Measurements from ENCODE around the gene COBL.

COBL gene

GRCh38 chr7:51243631-51244030 is 73.0 kb downstream of the COBL start:
- H3K27me3 ChIP-seq (ENCODE audit: control insufficient read depth, insufficient read depth, low read length): no peaks in the 10 kb centered on the region
- H3K9ac ChIP-seq (ENCODE audit: low read length): no peak overlapping the region
- no peaks in the 10 kb centered on the region for H3K4me1 ChIP-seq (ENCODE audit: control insufficient read depth, low read depth, low read length)
- H3K4me3 ChIP-seq (ENCODE audit: low read length): no peak overlapping the region
- no peaks in the 10 kb centered on the region for H3K36me3 ChIP-seq (ENCODE audit: control insufficient read depth, low read depth, low read length)
- no peak overlapping the region for H3K27ac ChIP-seq (ENCODE audit: low read length)
- no peaks in the 10 kb centered on the region for H3K9me3 ChIP-seq (ENCODE audit: control insufficient read depth, low read depth, low read length)

- H3K9me3 ChIP-seq (ENCODE audit: control insufficient read depth, low read depth, low read length): no peaks in the 10 kb centered on the region
- H3K36me3 ChIP-seq (ENCODE audit: control insufficient read depth, low read depth, low read length): no peaks in the 10 kb centered on the region
- no peak overlapping the region for H3K27ac ChIP-seq (ENCODE audit: low read length)
- H3K9ac ChIP-seq (ENCODE audit: low read length): no peak overlapping the region
- H3K4me1 ChIP-seq (ENCODE audit: control insufficient read depth, low read depth, low read length): no peaks in the 10 kb centered on the region
- no peaks in the 10 kb centered on the region for H3K27me3 ChIP-seq (ENCODE audit: control insufficient read depth, insufficient read depth, low read length)
- H3K4me3 ChIP-seq (ENCODE audit: low read length): no peak overlapping the region
Observed at GRCh38 chr7:51242881-51243518, 73.6 kb downstream of the COBL start.

GRCh38 chr7:51242007-51242691 is 74.5 kb downstream of the COBL start:
- no peaks in the 10 kb centered on the region for H3K9me3 ChIP-seq (ENCODE audit: control insufficient read depth, low read depth, low read length)
- no peaks in the 10 kb centered on the region for H3K27me3 ChIP-seq (ENCODE audit: control insufficient read depth, insufficient read depth, low read length)
- no peaks in the 10 kb centered on the region for H3K36me3 ChIP-seq (ENCODE audit: control insufficient read depth, low read depth, low read length)

DNA sequence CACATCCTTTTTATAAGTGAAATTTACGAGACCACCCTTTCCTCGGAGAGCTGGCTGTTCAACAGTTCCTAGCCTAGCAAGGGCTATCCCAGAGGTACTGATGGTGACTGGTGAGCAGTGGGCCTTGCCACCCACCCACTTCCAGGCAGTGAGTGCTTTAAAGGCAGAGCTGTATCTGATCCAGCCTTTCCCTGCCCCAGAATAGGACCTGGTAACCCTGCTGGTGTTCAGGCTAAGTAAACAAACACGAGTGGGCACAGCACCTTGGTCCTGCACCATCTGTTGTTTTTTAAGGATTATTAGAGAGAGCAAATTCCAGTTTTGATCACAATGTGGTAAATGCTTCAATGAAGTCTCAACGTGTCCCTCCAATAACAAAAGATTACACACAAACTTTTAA is 75.7 kb downstream of the COBL start:
- Histone ChIP-seq H3K36me3 (ENCODE audit: control insufficient read depth, low read depth, low read length) (no peaks in the 10 kb centered on the region), H3K27ac (ENCODE audit: low read length) (no peak overlapping the region), H3K9ac (ENCODE audit: low read length) (no peak overlapping the region), H3K4me3 (ENCODE audit: low read length) (no peak overlapping the region), H3K9me3 (ENCODE audit: control insufficient read depth, low read depth, low read length) (no peaks in the 10 kb centered on the region), H3K4me1 (ENCODE audit: control insufficient read depth, low read depth, low read length) (peaks cover 6% of the 10 kb centered on the region), H3K27me3 (ENCODE audit: control insufficient read depth, insufficient read depth, low read length) (no peaks in the 10 kb centered on the region)

More at GRCh38 chr7:51242007-51242691, 74.5 kb downstream of the COBL start:
- H3K4me3 ChIP-seq (ENCODE audit: low read length): no peak overlapping the region
- no peaks in the 10 kb centered on the region for H3K4me1 ChIP-seq (ENCODE audit: control insufficient read depth, low read depth, low read length)
- H3K27ac ChIP-seq (ENCODE audit: low read length): no peak overlapping the region
- H3K9ac ChIP-seq (ENCODE audit: low read length): no peak overlapping the region

DNA sequence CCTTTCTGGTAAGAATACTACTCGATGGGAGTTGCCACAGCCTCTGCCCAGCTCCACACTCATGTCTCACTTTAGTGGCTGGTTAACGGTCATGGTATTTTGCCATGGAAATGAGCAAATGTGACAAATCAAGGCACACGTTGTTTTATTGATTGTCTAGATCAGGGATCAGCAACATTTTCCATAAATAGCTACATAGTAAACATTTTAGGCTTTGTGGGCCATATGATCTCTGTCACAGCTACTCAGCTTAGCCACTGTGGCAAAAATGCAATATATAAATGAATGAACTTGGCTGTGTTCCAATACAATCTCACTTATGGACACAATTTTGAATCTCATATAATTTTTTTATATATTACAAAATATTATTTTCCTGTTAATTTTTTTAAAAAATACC is 76.9 kb downstream of the COBL start:
- Histone ChIP-seq H3K4me1 (ENCODE audit: control insufficient read depth, low read depth, low read length) (peaks cover 9% of the 10 kb centered on the region), H3K27me3 (ENCODE audit: control insufficient read depth, insufficient read depth, low read length) (no peaks in the 10 kb centered on the region), H3K36me3 (ENCODE audit: control insufficient read depth, low read depth, low read length) (no peaks in the 10 kb centered on the region), H3K27ac (ENCODE audit: low read length) (no peak overlapping the region), H3K9ac (ENCODE audit: low read length) (no peak overlapping the region), H3K9me3 (ENCODE audit: control insufficient read depth, low read depth, low read length) (no peaks in the 10 kb centered on the region), H3K4me3 (ENCODE audit: low read length) (no peak overlapping the region)

- Histone ChIP-seq H3K27me3 (ENCODE audit: control insufficient read depth, insufficient read depth, low read length) (no peaks in the 10 kb centered on the region), H3K4me1 (ENCODE audit: control insufficient read depth, low read depth, low read length) (peaks cover 9% of the 10 kb centered on the region), H3K9me3 (ENCODE audit: control insufficient read depth, low read depth, low read length) (no peaks in the 10 kb centered on the region), H3K9ac (ENCODE audit: low read length) (no peak overlapping the region), H3K36me3 (ENCODE audit: control insufficient read depth, low read depth, low read length) (no peaks in the 10 kb centered on the region), H3K4me3 (ENCODE audit: low read length) (no peak overlapping the region), H3K27ac (ENCODE audit: low read length) (no peak overlapping the region)
Observed at GRCh38 chr7:51238981-51239495, 77.6 kb downstream of the COBL start.

DNA sequence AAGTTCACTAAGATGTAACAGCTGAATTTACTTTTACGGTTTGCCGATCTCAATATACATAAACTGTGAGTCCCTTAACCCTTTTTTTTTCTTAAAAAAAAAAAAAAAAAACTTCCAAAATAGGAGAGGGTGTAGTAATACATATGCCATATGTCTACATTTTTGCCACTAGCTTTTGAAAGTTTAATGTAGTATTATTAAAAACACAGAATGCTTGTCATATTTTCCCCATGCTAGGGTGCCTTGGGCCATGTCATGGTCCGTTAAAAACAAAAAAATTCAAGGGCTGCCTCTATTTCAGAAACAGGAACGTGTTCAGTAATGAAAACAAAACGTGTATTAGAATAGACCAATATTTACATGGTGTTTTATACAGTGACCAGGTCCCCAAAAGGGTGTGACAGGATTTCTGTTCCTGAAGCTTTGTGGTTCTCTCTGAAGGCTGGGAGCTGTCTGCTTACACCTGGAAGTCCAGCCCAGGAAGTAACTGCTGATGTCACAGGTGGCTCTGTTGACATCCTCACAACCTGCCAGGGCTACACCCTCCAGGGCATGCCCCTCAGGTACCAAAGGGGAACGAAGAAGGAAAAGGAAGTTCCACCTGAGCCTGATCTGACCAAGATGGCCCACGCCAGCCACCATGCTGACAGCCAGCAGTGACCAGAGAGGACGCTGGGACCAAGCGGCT is 79.0 kb downstream of the COBL start:
- Histone ChIP-seq H3K4me3 (ENCODE audit: low read length) (no peak overlapping the region), H3K27me3 (ENCODE audit: control insufficient read depth, insufficient read depth, low read length) (no peaks in the 10 kb centered on the region), H3K4me1 (ENCODE audit: control insufficient read depth, low read depth, low read length) (peaks cover 9% of the 10 kb centered on the region), H3K9ac (ENCODE audit: low read length) (no peak overlapping the region), H3K36me3 (ENCODE audit: control insufficient read depth, low read depth, low read length) (no peaks in the 10 kb centered on the region), H3K27ac (ENCODE audit: low read length) (no peak overlapping the region), H3K9me3 (ENCODE audit: control insufficient read depth, low read depth, low read length) (no peaks in the 10 kb centered on the region)

DNA sequence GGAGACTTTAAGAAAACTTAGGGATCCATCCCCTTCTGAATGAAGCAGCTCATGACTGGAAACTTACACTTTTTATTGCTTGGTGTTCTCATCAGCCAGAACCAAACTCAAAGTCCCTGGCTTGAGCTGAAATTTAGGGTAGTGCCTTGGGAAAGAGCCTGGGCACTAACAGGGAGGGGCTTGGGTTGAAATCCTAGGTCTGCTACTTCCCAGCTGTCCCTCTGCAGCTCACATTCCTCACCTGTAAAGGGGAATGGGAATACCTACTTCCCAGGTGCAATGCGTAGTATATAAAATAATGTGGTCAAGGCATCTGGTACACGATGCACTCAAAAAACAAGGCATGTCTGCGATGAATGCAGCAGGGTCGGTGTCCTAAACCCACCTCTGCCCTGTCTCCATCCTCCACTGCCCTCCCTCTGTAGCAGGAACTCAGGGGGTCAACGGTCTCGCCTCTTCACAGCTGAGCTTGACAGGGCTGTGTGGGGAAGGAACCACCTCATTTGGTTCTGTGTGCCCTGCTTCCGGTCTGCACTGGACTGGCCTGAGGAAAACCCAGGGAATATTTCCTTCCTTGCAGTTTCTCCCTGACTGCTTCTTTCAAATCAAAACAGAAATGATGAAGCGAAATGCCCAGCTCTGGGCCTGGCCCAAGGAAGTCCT is 80.0 kb downstream of the COBL start:
- Histone ChIP-seq H3K27me3 (ENCODE audit: control insufficient read depth, insufficient read depth, low read length) (no peaks in the 10 kb centered on the region), H3K36me3 (ENCODE audit: control insufficient read depth, low read depth, low read length) (no peaks in the 10 kb centered on the region), H3K4me1 (ENCODE audit: control insufficient read depth, low read depth, low read length) (peaks cover 9% of the 10 kb centered on the region), H3K4me3 (ENCODE audit: low read length) (no peak overlapping the region), H3K9ac (ENCODE audit: low read length) (no peak overlapping the region), H3K9me3 (ENCODE audit: control insufficient read depth, low read depth, low read length) (no peaks in the 10 kb centered on the region), H3K27ac (ENCODE audit: low read length) (no peak overlapping the region)

DNA sequence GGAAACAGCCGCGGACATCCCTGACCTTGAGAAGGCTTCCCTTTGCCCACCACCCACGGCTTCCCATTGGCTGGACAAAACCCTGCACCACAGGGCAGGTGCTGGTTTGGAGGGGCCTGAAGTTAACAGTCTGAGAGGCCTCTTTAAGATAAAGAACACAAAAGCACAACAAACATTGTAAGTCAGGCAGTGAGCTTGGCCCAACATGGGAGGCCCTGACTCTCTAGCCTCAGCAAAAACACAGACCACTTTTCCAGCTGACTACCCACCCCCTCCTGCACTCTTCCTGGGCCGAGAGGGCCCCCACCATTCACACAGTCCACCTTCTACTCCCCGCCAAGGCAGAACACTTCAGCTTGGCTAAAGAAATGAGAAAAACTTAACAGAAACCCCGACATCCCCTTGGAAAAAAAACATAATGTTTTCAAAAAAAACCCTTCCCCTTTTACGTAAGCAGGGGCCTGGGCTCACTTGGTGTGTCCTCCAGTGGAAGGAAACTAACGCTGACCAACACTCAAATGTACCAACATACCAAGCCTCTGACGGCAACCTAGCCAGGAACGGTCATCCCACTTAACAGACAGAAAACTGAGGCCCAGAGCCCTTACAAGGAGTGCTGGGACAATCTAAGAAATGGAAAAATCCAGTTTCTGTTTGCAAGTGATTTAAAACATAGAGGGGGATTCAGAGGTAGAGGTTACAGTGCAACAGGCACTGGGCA is 80.9 kb downstream of the COBL start:
- no peak overlapping the region for H3K9ac ChIP-seq (ENCODE audit: low read length)
- no peaks in the 10 kb centered on the region for H3K9me3 ChIP-seq (ENCODE audit: control insufficient read depth, low read depth, low read length)
- H3K4me3 ChIP-seq (ENCODE audit: low read length): no peak overlapping the region
- no peaks in the 10 kb centered on the region for H3K36me3 ChIP-seq (ENCODE audit: control insufficient read depth, low read depth, low read length)
- H3K27me3 ChIP-seq (ENCODE audit: control insufficient read depth, insufficient read depth, low read length): no peaks in the 10 kb centered on the region
- peaks cover 9% of the 10 kb centered on the region for H3K4me1 ChIP-seq (ENCODE audit: control insufficient read depth, low read depth, low read length)
- H3K27ac ChIP-seq (ENCODE audit: low read length): no peak overlapping the region

DNA sequence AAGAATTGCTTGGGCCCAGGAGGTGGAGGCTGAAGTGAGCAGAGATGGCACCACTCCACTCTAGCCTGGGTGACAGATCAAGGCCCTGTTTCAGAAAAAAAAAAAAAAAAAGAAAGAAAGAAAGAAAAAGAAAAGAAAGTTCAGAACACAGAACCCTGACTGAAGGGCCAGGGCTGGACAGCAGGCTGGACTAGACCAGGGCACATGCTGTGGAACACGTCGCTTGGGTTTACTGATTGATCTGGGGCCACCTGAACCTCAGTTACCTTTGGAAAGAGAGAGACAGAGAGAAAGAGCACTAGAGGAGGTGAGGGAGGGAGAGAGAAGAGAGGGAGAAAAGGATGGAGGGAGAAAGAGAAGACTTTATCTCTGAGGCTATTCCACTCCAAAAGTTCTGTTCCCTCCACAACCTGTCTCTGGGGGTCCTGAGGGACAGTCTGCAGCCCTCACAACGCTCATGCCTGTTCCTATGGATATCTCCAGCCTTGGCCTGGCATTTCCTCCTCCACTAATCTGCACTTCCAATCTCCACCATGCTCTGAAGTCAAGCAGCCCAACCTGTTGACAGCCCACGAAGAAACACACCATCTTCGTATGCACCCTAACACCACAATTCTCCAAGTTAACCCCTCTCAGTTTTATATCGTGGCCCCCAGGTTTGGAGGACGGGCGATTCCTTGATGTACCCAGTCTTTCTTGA is 81.8 kb downstream of the COBL start:
- no peaks in the 10 kb centered on the region for H3K9me3 ChIP-seq (ENCODE audit: control insufficient read depth, low read depth, low read length)
- H3K4me3 ChIP-seq (ENCODE audit: low read length): no peak overlapping the region
- H3K36me3 ChIP-seq (ENCODE audit: control insufficient read depth, low read depth, low read length): no peaks in the 10 kb centered on the region
- peaks cover 9% of the 10 kb centered on the region for H3K4me1 ChIP-seq (ENCODE audit: control insufficient read depth, low read depth, low read length)
- H3K27ac ChIP-seq (ENCODE audit: low read length): no peak overlapping the region
- H3K27me3 ChIP-seq (ENCODE audit: control insufficient read depth, insufficient read depth, low read length): no peaks in the 10 kb centered on the region
- H3K9ac ChIP-seq (ENCODE audit: low read length): no peak overlapping the region

All from iPS-18a (cell line).